ENCODE data around the gene PAPSS1.
"Not testable (repeated sequence)": the region's sequence is repeated elsewhere in the genome, so short reads cannot be mapped to it uniquely, and the experiment has no call there.

Gene PAPSS1

GRCh38 chr4:107708225-107708624 is 11.8 kb downstream of the PAPSS1 start:
- TF ChIP-seq, protein P1, sequence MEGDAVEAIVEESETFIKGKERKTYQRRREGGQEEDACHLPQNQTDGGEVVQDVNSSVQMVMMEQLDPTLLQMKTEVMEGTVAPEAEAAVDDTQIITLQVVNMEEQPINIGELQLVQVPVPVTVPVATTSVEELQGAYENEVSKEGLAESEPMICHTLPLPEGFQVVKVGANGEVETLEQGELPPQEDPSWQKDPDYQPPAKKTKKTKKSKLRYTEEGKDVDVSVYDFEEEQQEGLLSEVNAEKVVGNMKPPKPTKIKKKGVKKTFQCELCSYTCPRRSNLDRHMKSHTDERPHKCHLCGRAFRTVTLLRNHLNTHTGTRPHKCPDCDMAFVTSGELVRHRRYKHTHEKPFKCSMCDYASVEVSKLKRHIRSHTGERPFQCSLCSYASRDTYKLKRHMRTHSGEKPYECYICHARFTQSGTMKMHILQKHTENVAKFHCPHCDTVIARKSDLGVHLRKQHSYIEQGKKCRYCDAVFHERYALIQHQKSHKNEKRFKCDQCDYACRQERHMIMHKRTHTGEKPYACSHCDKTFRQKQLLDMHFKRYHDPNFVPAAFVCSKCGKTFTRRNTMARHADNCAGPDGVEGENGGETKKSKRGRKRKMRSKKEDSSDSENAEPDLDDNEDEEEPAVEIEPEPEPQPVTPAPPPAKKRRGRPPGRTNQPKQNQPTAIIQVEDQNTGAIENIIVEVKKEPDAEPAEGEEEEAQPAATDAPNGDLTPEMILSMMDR (IDR thresholded peaks at IDR 0.05), result no peak
- Histone ChIP-seq H3K27ac (no peak overlapping the region), H3K4me1 (no peaks in the 10 kb centered on the region), H3K27me3 (no peaks in the 10 kb centered on the region), H3K36me3 (no peaks in the 10 kb centered on the region), H3K9me3 (peaks cover 0 to 28% (median 28%) of the 10 kb centered on the region in 3 donors), H3K4me3 (no peak overlapping the region)
- intact Hi-C loops (cut with DNase I; ENCODE audit: low total_unique reads), result no loop called here
- DNase-seq, result no peak

- H3K36me3 ChIP-seq, result peaks cover 0 to 2% (median 0%) of the 10 kb centered on the region in 3 donors
- no peak overlapping the region for H3K4me3 ChIP-seq
- DNase-seq, result no peak
- peaks cover 0 to 28% (median 28%) of the 10 kb centered on the region in 3 donors for H3K9me3 ChIP-seq
- H3K4me1 ChIP-seq, result peaks cover 0 to 7% (median 0%) of the 10 kb centered on the region in 4 donors
- no peak overlapping the region for H3K27ac ChIP-seq
- no peaks in the 10 kb centered on the region for H3K27me3 ChIP-seq
- intact Hi-C loops (cut with DNase I; ENCODE audit: low total_unique reads), result no loop called here
- TF ChIP-seq, protein P1 (IDR thresholded peaks at IDR 0.05), result no peak
These were observed 14.1 kb downstream of the PAPSS1 start for GRCh38 chr4:107705742-107706556.

- intact Hi-C loops (cut with DNase I; ENCODE audit: low total_unique reads), result no loop called here
- H3K36me3 ChIP-seq, result peaks cover 0 to 13% (median 0%) of the 10 kb centered on the region in 3 donors
- H3K4me3 ChIP-seq, result no peak overlapping the region
- H3K27ac ChIP-seq, result no peak overlapping the region
- H3K27me3 ChIP-seq, result no peaks in the 10 kb centered on the region
- TF ChIP-seq, protein P1 (IDR thresholded peaks at IDR 0.05), result no peak
- DNase-seq, result no peak
- H3K4me1 ChIP-seq, result peaks cover 0 to 7% (median 0%) of the 10 kb centered on the region in 4 donors
- H3K9me3 ChIP-seq, result peaks cover 0 to 25% (median 22%) of the 10 kb centered on the region in 3 donors
These were observed 18.5 kb downstream of the PAPSS1 start for GRCh38 chr4:107701565-107701964.

- Histone ChIP-seq H3K36me3 (peaks cover 0 to 17% (median 0%) of the 10 kb centered on the region in 3 donors), H3K27me3 (no peaks in the 10 kb centered on the region), H3K9me3 (peaks cover 0 to 6% (median 3%) of the 10 kb centered on the region in 3 donors), H3K4me3 (no peak overlapping the region), H3K4me1 (peaks cover 0 to 7% (median 0%) of the 10 kb centered on the region in 4 donors), H3K27ac (no peak overlapping the region)
- TF ChIP-seq, protein P1 (IDR thresholded peaks at IDR 0.05), result no peak
- intact Hi-C loops (cut with DNase I; ENCODE audit: low total_unique reads), result no loop called here
- DNase-seq, result no peak
These were observed 20.4 kb downstream of the PAPSS1 start for GRCh38 chr4:107699466-107700206.

GRCh38 chr4:107696187-107696586 is 23.8 kb downstream of the PAPSS1 start:
- H3K9me3 ChIP-seq; H3K27me3 ChIP-seq; intact Hi-C loops (cut with DNase I; ENCODE audit: low total_unique reads); DNase-seq; H3K4me3 ChIP-seq; H3K27ac ChIP-seq; H3K4me1 ChIP-seq: not testable (repeated sequence)
- H3K36me3 ChIP-seq, result peaks cover 0 to 30% (median 8%) of the 10 kb centered on the region in 3 donors

GRCh38 chr4:107693132-107693531 is 26.9 kb downstream of the PAPSS1 start:
- H3K27me3 ChIP-seq, result no peaks in the 10 kb centered on the region
- TF ChIP-seq, protein P1 (IDR thresholded peaks at IDR 0.05), result no peak
- no peak overlapping the region for H3K4me3 ChIP-seq
- no peaks in the 10 kb centered on the region for H3K4me1 ChIP-seq
- no peak for DNase-seq
- H3K9me3 ChIP-seq, result no peaks in the 10 kb centered on the region
- intact Hi-C loops (cut with DNase I; ENCODE audit: low total_unique reads), result no loop called here
- no peak overlapping the region for H3K27ac ChIP-seq
- H3K36me3 ChIP-seq, result peaks cover 0 to 17% (median 8%) of the 10 kb centered on the region in 3 donors
